ENCODE results near the gene IGSF8.

Gene IGSF8

GRCh38 chr1:160103658-160104408 is 5.4 kb upstream of the IGSF8 start:
- no peak for DNase-seq

DNA sequence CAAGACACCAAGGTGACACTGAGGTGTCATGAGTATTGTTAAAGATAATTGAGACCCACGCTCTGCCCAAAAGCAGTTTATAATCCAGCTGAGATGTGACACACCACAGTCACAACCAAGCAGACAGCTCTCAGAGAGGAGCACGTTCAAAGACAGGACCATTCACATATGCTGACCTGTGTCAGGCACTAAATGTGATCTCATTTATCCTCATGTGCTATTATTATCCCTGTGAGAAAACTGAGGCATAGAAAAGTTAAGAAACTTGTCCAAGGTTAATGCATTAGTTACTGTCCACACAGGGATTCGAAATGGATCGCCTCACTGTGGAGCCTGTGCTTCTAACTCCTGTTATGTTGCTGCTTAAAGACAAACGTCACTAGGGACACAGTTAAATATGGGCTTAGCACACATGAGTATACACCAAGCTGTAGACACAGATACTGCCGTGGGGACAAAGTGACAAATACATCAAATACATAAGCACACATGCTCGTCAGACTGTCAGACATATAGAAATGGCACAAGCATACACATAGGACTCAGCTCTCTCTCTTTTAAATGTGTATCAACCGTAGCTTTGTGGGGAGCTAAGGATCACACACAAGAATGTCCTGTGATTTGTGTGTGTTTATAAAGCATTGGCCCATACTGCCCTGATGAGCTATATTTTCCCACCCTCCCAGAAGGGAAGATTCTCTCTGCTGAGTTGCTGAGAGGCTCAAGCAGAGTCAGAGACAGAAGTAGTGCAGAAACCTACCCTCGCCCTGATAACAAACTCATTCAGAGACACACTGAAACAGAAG is 3.5 kb upstream of the IGSF8 start:
- no peak for DNase-seq

GRCh38 chr1:160101037-160101716 is 2.8 kb upstream of the IGSF8 start:
- peak; percentile 96 for DNase-seq

- no peak for DNase-seq
These were observed 1.4 kb upstream of the IGSF8 start for GRCh38 chr1:160099716-160100375.

GRCh38 chr1:160098852-160099561 is 588 bp upstream of the IGSF8 start:
- peak; percentile 98 for DNase-seq

- no peak for DNase-seq
These were observed 1.1 kb downstream of the IGSF8 start for GRCh38 chr1:160097151-160097910.

DNA sequence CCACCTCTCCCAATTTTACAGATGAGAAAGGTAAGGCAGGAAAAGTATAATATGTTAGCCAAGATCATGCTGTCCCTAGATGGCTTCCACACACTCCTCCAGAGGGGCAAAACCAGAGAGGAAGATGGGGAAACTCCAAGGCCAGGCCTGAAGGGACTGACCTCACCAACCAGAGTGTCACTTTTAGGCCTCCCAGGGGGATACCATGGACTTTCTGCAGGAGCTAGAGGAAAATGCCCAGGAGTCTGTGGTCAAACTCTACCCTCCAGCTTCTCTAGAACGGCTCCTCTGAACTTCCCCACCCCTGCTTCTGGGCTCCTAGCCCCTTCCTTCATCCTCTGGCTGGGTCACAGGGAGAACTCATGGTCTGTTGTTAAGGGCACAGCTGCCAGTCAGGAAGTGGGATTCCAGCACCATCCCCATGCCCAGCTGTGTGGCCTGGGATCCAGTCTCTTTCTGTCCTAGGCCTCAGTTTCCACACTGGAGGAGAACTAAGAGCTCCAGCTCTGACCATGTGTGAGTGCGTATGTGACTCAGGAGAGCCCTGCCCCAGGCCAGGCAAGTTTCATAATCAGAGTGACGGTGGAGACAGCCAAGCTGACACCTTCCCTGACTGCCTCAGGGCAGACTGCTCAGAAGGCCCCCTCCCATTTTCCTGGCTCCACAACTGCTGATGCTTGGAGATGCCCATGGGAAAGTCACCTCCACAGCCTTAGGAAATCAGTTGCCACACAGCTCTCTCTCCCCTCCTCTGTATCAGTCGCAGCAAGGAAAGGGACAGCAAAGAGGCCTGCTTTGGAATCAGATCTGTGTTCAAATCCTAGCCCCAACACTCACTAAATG is 1.9 kb downstream of the IGSF8 start:
- no peak for DNase-seq

GRCh38 chr1:160095382-160096105 is 2.9 kb downstream of the IGSF8 start:
- DNase-seq = no peak

DNA sequence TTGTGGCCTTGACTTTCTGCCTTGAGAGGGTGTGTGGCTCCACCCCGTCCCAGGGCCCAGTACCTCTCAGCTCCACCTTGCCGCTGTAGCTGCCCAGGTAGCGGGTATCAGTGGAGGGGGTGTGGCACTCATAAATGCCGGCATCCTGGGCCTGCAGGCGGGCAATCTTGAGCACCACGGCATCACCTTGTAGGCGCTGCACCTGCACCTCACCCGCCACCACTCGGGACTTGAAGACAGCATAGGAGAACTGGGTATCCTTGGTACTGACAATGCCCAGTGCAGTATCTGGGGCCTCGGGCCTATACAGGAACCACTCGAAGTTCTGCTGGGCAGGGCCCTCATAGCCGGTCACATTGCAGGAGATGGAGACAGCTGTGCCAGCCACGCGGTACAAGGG is 3.6 kb downstream of the IGSF8 start:
- DNase-seq = no peak

DNA sequence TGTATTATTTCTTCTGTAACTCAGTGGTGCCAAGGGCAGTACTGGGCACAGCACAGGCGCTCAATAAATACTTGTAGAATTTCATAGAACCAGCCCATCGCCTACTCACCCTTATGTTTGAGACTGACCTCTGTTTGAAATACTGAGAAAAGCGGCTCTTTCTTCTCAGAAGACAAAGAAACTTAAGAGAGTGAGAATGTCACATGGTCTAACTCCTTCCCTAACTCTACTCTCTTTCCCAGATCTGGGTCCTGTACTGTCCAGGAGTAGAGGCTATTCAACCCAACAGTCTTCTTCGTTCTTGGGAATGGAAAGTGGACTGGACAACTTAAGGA is 4.2 kb downstream of the IGSF8 start:
- DNase-seq = no peak

GRCh38 chr1:160093624-160094290 is 4.7 kb downstream of the IGSF8 start:
- DNase-seq = no peak

- DNase-seq = no peak
These were observed 5.4 kb downstream of the IGSF8 start for GRCh38 chr1:160093069-160093395.

DNA sequence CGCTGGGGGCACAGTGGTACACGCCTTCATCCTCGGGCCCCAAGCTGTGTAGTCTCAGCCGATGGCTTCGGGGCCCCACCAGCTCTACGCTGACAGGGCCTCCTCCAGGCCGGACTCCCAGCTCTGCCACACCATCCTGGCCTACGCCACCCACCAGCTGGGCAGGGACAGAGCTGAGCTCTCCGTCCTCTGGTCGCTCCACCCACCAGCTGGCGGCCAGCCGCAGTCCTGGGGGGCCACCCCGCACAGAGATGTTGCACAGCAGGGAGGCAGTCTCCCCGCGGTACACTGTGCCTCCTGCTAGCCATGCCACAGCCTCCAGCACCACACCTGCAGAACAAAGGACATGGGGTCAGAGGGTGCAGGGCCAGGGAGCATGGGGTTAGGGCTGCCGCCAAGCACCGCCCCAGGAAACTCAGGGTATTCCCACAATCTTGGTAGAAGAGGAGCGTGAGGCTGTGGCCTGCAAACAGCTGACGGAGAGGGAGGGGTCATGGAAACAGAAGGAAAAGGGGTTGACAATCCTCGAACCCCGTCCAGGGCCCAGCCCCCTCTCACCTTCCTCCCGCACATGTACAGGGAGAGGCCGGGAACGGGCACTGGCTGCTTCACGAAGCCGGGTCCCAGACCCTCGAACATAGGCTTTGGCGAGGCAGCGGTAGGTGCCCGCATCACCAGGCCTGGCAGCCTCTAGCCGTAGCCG is 5.9 kb downstream of the IGSF8 start:
- DNase-seq = no peak

DNA sequence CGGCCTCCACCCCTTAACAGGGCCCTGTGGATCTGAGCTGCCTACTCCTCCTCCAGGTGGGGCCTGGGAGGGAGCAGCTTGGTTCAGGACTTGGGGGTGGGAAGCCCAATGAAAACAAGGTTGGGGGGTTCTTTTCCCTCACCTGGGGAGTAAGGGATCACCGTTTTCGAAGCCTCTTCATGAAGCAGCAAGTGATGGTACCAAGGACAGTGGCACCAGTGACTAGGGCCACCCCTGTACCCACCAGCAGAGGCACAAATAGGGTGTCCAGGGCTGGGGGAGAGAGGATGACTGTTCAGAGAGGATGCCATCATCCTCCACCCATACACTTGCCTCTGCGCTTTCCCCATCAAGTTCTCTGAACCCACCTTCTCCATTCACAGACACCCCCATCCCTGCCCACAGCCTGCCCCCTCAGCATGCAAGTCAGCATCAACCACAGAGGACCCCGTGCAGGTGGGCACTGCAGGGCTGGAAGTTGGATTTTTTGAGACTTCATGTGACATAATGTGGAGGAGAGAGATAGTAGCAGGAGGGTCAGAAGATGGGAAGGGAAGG is 6.7 kb downstream of the IGSF8 start:
- no peak for DNase-seq

GRCh38 chr1:160090760-160091159 is 7.7 kb downstream of the IGSF8 start:
- no peak for DNase-seq

- DNase-seq = no peak
These were observed 8.5 kb downstream of the IGSF8 start for GRCh38 chr1:160089883-160090282.

- DNase-seq = no peak
These were observed 11.2 kb downstream of the IGSF8 start for GRCh38 chr1:160087118-160087662.

- no peak for DNase-seq
These were observed 11.9 kb downstream of the IGSF8 start for GRCh38 chr1:160086456-160086892.
